Hematopoietic multipotent progenitor cell treated with erythropoietin and hydrocortisone succinate and interleukin-3 and kit ligand, for 15 days (in vitro differentiated cells): ENCODE results near the gene SEMA7A.
"Not testable (repeated sequence)": the region's sequence is repeated elsewhere in the genome, so short reads cannot be mapped to it uniquely, and the experiment has no call there.

Experiments used
- DNase-seq: peaks from one replicate; pipeline ENCODE4 v3.0.0-alpha.2; 2015; ENCODE audit warnings: low spot score

The SEMA7A gene

DNA sequence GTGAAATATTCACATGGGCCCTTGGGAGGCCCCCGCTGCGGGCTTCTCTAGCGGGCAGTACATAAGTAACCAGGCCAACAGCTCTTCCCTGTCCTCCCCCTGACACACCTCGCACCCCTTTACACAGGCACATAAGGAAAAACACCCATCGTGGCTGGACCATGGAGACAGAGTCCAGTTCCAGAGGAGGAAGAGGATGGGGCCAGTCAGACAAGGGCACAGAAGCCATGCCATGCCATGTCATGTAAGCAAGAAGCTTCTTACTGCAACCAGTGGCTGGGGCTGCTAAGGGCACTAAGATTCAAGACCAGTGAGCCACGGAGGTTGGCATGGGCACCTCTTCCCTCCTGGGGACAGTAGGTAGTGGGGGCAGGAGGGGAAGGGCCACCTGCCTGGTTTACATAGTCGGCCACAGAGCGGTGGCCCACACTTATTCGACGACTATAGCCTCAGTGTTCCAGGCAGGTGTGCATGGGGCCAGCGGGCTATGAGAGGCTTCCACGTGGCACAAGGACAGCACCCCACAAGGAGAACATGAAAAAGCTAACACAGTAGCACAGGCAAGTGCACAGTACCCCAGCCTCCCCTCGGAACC lies 60.6 kb downstream of the SEMA7A start:
- no peak for DNase-seq

DNA sequence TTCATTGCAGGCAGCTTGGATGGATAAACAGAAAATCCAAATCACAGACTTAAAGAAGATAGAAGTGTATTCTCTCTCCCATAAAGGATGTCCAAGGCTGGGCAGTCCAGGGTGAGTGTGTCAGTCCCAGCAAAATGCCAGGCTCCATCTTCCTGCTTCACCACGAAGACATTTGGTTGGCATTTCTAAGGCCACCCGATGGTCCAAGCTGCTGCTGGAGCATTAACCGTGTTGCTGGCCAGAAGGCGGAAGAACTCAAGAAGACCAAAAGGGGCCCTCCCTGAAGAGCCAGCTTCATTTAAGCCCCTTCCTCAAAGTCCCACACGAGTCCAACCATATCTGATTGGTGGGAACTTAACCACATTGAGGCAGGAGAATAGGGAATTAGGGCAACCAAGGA lies 63.3 kb downstream of the SEMA7A start:
- DNase-seq, result no peak

DNA sequence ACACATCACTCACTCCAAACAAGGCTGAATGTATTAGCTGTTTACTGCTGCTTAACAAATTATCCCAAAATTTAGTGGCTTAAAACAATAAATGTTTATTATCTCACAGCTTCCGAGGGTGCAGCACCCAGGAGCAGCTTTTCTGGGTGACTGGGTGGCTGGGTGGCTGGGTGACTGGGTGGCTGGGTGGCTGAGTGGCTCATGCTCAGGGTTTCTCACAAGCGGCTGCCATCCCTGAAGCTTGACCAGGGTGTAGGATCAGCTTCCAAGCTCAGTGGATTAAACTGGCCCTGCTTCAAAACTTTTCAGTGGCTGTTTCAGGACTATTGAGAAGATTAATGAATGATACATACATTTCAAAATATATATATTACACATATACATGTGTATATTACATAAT lies 64.0 kb downstream of the SEMA7A start:
- DNase-seq, result no peak

DNA sequence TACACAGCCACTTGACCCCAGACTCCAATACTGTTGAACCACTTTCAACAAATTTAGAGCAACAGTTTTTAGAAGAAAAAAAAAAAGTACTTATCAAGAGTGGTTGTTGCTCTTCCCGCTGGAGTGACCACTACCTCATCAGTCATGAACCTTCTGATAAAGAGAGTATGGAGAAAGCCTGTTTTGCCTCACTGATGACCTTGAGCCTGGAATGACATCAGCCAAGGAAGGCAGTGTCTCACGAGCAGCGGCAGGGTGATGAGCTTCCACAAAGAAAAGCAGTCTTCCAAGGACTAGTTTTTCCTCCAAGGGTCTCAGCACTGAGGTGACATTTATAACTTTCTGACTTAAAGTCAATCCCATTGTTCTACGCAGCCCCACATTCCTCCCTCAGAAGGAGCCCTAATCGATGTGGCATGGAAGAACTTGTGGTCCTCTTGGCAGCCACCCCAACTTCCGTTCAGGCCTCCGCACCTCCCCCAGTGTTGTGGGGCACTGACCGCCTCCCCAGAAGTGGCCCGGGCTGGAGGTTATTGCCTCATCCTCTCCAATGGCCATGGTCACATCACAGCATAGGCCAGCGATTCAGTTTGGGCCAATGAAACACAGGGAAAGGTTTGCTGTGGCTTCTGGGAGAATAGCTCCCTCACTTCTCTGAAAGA lies 64.5 kb downstream of the SEMA7A start:
- no peak for DNase-seq

DNA sequence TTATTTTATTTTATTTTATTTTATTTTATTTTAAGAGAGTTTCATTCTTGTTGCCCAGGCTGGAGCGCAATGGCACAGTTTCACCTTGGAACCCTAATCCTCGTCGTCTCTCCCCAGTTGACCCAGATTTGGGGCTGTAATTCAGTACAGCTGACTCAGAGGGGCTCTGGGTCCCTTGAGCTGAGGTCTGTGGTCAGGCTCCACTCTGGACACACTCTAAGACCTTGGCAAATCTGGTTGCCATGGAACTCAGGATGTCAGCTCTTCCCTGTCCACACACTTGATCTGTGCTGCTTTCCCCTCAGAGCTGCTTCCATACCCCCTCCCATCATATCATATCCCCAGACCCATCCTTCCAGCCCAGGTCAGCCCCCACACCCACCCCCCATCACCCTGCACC lies 65.6 kb downstream of the SEMA7A start:
- no peak for DNase-seq

DNA sequence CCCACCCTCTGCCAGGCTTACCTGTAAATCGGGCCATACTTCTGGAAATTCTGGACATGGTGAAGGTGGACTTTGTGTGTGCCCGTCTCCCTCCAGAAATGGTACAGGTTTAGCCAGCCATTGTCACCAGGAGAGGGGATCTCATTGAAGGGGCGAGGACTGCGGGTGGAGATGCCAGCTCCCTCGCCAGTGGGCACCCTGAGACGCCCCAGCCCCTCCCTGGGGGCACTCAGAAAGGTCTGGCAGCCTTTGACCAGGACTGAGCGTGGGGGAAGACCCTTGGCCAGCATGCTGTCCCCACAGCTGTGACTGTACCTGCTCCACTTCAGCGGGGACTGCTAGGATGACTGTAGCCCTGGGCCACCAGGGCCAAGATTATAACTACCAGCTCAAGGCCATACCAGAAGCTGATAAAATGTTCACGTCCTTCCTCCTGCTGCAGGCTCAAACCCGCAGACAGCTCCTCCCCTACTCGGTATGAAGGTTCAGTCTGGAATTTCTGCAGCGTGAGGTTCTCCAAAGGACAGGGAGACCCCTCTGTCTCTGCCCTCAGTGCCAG lies 66.4 kb downstream of the SEMA7A start, which contains the start of gene CYP11A1:
Gene CYP11A1 (minus strand): TSS at position 351 of the 559 bp plus-strand sequence. CDS start 61 bp downstream, at position 290.
- DNase-seq, result no peak

DNA sequence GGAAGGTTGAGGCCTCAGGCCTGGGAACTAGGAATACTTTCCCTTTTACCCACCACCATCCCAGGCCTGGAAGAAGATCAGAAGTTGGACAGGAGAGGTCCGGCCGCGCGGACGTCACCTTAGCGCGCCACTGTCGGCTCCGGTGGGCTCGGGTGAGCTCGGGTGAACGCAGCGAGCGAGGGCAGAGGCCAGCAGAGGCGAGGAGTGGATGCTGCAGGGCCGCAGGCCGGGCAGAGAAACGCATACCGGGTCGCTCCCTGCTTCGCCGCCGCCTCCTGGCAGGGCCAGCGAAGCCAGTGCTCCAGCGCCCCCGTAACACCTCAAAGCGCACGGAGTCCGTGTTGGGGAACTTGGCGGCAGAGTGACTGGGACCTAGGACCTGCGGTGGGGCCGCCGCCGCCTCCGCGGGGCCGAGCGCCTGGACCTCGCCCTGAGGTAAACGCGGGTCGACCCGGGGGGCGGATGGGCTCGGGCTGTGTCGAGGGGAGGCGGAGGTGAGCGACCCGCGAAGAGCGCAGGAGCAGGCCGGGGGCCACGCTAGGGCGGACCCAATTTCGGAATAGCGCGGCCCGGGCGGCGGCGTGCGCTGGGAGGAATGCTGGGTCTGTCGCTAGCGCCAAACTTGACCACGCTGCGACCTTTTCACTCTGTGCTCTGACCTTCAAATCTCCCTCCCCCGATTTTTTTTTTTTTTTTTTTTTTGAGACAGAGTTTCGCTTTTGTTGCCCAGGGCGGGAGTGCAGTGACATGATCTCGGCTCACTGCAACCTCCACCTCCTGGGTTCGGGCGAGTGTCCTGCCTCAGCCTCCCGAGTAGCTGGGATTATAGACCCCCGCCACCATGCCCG lies 67.9 kb downstream of the SEMA7A start:
- DNase-seq, result no peak

DNA sequence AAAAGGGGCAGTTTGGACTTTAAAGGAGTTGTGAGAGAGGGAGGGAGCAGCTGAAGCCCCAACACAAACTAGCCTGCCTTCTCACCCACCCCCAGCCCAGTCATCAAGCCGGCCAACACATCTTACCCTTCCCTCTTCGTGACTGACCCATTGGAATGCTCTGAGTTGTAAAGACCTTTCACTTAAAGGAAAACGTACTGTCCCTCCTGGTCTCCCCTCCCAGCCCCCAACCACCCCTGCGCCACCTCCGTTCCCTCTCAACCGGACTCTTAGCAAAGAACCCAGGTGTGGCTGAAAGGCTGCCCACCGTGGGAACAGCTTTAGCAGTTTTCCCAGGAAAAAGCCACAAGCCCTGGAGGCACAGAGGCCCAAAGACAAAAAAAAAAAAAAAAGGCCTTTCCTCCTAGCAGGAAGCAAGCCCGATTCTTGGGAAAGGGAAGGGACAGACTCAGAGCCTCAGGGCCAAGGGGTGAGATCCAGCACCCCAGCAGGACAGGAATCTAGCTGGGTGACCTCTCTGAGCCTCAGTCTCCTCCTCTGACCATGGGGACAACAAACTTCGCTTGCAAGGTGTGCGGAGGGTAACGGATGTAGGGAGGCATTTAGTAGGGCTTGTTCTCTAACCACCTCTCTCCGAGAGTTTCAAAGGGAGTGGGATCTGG lies 68.7 kb downstream of the SEMA7A start:
- no peak for DNase-seq

DNA sequence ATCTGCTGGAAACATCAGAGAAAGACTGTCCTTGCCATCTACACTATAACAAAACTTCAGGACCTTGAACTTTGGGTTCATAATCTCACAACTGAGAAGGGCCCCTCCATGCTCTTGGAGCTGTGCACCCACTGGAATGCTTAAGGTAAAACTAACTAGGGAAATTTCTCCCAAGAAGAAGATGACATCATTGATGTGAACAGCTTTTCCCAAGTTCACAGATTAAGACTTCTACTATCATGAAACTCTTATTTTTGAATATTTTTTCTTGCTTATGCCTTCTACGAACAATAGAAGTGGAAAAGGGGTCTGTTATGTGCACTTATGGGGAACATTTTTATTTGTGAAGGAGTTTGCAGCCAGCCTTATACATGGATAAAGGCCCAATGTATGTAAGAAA lies 71.3 kb downstream of the SEMA7A start:
- DNase-seq, result no peak

DNA sequence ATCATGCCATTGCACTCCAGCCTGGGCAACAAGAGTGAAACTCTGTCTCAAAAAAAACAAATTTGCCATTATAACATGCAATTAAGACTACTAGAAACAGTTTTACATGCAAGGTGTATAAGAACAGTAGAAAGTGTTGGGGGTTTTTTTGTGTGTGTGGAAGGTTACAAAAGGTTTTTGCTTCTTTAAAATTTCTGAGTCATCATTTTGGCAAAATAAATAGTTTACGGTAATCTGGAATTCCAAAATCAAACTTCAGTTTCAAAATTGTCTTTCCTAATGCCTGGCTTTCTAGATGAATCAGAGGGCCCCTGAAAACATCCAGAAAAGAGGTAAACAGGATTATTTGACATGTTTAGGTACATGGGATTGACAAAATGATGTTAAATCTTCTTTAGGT lies 72.9 kb downstream of the SEMA7A start:
- DNase-seq, result not testable (repeated sequence)

DNA sequence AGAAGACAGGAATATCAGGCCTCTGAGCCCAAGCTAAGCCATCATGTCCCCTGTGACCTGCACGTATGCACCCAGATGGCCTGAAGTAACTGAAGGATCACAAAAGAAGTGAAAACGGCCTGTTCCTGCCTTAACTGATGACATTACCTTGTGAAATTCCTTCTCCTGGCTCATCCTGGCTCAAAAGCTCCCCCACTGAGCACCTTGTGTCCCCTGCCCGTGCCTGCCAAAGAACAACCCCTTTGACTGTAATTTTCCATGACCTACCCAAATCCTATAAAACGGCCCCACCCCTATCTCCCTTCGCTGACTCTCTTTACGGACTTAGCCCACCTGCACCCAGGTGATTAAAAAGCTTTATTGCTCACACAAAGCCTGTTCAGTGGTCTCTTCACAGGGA lies 74.4 kb downstream of the SEMA7A start:
- DNase-seq, result not testable (repeated sequence)
